Vagina (tissue), 2 donors: Measurements from ENCODE around the gene HYAL2. TPM values are rescaled to one million over a fixed set of nuclear protein-coding genes. Genes with fewer than 3 reads are reported as not detected.

Experiments
- DNase-seq, 2 donors: peaks; one replicate each; pipeline ENCODE4 v3.0.0-alpha.2; 2017; ENCODE audit errors: extremely low spot score in 2 of 2
- H3K27ac ChIP-seq: fragments of 200-600 bp; sonication (generic); one replicate; pipeline ENCODE4 v1.5.1; 2019
- H3K27me3 ChIP-seq: fragments of 200-600 bp; sonication (generic); one replicate; pipeline ENCODE4 v1.5.1; 2019
- H3K36me3 ChIP-seq, 2 donors: fragments of 200-600 bp; sonication (generic); one replicate each; pipeline ENCODE4 v1.5.1; 2017 to 2019
- H3K4me1 ChIP-seq: fragments of 200-600 bp; sonication (generic); one replicate; pipeline ENCODE4 v1.5.1; 2019
- H3K4me3 ChIP-seq, 2 donors: fragments of 200-600 bp; sonication (generic); 1 replicate in 1 of 2; 2 replicates in 1 of 2; pipeline ENCODE4 v1.5.1; 2016 to 2019
- H3K9me3 ChIP-seq: fragments of 200-600 bp; sonication (generic); one replicate; pipeline ENCODE4 v1.5.1; 2019
- POLR2A ChIP-seq, 2 donors: fragments of 450-650 bp; IDR thresholded peaks; one replicate each; pipeline ENCODE4 v1.6.1; 2017; ENCODE audit warnings: antibody characterized with exemption in 2 of 2, mild to moderate bottlenecking in 2 of 2, moderate library complexity in 2 of 2
- POLR2AphosphoS5 ChIP-seq, 2 donors: sonication (generic); formaldehyde crosslinking; IDR thresholded peaks; one replicate each; pipeline ENCODE4 v1.9.0; 2017; ENCODE audit warnings: antibody characterized with exemption in 2 of 2, mild to moderate bottlenecking in 2 of 2, low read depth in 1 of 2; ENCODE audit not compliant: insufficient read depth in 1 of 2
- intact Hi-C: fragments of 100-400 bp; cut with DNase I; formaldehyde crosslinking; loops from one replicate; pipeline ENCODE4 v1.15.1; 2023
- total RNA-seq: library from RNA; depleted of rRNA; stranded (reverse); fragments of >200 nt; gene quantifications from one replicate; pipeline ENCODE4 v1.2.3, GENCODE V29; 2016
- TF ChIP-seq, protein P1 (sequence below), 3 experiments: fragments of 450-650 bp in 2 of 3; fragments of 200-600 bp in 1 of 3; sonication (generic) in 1 of 3; IDR thresholded peaks; one replicate each; pipeline ENCODE4 v1.5.1; 2017 to 2019; ENCODE audit warnings: antibody characterized with exemption in 3 of 3, mild to moderate bottlenecking in 2 of 3, moderate library complexity in 2 of 3

HYAL2 gene
- total RNA-seq, 1 donor from 2014 or later = 173 TPM

DNA sequence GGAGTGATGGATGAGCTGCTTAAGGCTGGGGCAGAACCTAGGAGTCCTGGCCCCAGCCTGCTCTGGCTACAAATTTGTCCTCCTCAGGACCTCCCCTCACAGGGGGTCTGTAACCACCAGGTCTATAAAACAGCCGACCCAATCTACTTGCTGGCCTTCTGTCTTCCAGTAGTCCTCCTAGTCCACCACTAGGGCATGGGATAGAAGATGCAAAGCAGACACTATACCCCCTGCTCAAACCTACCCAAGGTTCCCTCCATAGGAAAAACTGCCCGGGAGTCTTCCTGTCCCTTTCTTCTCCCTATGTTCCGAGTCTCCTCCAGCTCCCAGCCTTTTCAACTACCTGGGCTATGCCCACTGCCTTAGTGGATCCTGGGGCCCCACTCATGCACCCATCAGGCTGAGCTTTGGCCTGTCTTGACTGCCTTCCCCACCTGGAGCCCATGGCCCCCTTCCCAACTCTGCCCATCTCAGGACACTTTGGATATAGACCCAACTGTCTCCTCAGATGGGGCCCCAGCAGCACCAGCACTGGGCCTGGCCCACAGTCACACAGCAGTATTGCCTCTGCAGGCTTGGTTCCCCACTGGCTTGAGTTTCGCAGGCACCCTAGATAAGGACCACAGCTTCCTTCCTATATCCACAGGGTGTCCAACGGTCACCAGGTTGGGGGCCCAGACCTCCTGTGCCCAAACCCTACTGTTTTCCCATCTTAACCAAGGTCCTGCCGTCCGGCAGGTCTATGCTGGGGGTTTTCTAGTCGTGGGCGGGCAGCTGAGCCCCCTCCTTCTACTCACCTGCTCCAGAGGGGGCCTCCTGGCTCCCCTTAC lies 24.4 kb downstream of the HYAL2 start:
- no peak for TF ChIP-seq POLR2A (IDR thresholded peaks at IDR 0.05)
- TF ChIP-seq POLR2AphosphoS5 (IDR thresholded peaks at IDR 0.05; ENCODE audit: insufficient read depth in 1 of 2, low read depth in 1 of 2) = no peak
- TF ChIP-seq, protein P1, sequence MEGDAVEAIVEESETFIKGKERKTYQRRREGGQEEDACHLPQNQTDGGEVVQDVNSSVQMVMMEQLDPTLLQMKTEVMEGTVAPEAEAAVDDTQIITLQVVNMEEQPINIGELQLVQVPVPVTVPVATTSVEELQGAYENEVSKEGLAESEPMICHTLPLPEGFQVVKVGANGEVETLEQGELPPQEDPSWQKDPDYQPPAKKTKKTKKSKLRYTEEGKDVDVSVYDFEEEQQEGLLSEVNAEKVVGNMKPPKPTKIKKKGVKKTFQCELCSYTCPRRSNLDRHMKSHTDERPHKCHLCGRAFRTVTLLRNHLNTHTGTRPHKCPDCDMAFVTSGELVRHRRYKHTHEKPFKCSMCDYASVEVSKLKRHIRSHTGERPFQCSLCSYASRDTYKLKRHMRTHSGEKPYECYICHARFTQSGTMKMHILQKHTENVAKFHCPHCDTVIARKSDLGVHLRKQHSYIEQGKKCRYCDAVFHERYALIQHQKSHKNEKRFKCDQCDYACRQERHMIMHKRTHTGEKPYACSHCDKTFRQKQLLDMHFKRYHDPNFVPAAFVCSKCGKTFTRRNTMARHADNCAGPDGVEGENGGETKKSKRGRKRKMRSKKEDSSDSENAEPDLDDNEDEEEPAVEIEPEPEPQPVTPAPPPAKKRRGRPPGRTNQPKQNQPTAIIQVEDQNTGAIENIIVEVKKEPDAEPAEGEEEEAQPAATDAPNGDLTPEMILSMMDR (IDR thresholded peaks at IDR 0.05) = no peak
- Histone ChIP-seq H3K27me3 (no peaks in the 10 kb centered on the region), H3K4me1 (peaks cover 51% of the 10 kb centered on the region), H3K36me3 (peaks cover 0 to 5% of the 10 kb centered on the region in 2 donors), H3K4me3 (peak overlapping the region; percentile 61 to 90), H3K9me3 (no peaks in the 10 kb centered on the region), H3K27ac (peak overlapping the region; percentile 83)
- intact Hi-C loops = loop anchor here (2.0 kb wide), 1 partner anchor 25 kb away; the partner anchor contains the start of gene HYAL2
- no peak for DNase-seq

DNA sequence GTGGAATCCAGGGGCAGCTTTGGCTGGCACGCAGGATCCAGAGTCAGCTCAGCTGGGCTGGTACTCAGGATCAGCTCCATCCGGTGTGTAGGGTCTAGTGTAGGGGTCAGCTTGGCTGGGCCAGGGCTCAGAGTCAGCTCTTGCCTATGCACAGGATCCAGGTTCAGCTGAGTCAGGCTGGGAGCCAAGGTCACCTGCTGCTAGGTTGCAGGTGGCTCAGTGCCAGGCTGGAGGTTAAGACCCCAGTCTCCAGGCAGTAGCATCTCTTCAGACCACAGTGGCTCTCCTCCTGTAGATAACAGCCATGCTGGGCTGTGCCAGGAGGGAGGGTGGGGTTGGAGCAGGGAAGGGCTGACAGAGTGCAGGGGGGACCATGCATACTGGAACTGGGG lies 25.2 kb downstream of the HYAL2 start:
- Histone ChIP-seq H3K4me3 (no peak overlapping the region), H3K9me3 (no peaks in the 10 kb centered on the region), H3K4me1 (peaks cover 49% of the 10 kb centered on the region), H3K27me3 (no peaks in the 10 kb centered on the region), H3K36me3 (peaks cover 0 to 5% of the 10 kb centered on the region in 2 donors), H3K27ac (peak overlapping the region; percentile 83)
- TF ChIP-seq, protein P1 (IDR thresholded peaks at IDR 0.05) = no peak
- TF ChIP-seq POLR2AphosphoS5 (IDR thresholded peaks at IDR 0.05; ENCODE audit: insufficient read depth in 1 of 2, low read depth in 1 of 2) = no peak
- no peak for TF ChIP-seq POLR2A (IDR thresholded peaks at IDR 0.05)
- intact Hi-C loops = no loop called here
- DNase-seq = no peak

DNA sequence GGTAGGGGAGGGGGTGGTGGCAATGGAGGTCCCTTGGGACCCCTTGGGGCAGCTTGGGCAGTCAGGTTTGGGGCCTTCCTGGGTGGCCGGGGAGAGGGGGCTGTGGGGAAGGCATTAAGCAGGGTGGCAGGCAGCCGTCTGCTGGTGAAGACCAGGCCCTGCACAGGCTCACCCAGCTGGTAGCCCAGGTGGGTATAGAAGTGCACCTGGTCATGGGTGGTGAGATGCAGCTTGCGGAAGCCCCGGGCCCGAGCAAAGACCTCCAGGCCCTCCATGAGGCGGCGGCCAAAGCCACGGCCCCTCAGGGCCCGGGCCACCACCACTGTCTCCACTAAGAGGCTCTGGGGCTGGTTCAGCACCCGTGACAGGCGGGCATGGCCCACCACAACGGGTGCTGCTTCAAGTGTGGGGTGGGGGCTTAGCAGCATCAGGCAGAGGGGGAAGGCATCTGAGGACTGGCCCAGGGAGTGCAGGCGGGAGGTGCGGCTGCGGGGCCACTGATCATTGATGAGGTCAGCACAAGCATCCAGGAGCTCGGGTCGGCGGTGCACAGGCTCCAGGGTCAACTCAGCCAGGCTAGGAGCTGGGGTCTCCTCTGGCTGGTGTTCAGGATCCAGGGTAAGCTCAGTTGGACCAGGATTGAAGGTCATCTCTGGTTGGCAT lies 25.7 kb downstream of the HYAL2 start:
- Histone ChIP-seq H3K27me3 (no peaks in the 10 kb centered on the region), H3K9me3 (no peaks in the 10 kb centered on the region), H3K4me1 (peaks cover 45% of the 10 kb centered on the region), H3K36me3 (peaks cover 0 to 5% of the 10 kb centered on the region in 2 donors), H3K4me3 (no peak overlapping the region), H3K27ac (no peak overlapping the region)
- DNase-seq = no peak
- intact Hi-C loops = no loop called here
- TF ChIP-seq POLR2AphosphoS5 (IDR thresholded peaks at IDR 0.05; ENCODE audit: insufficient read depth in 1 of 2, low read depth in 1 of 2) (no peak), POLR2A (IDR thresholded peaks at IDR 0.05) (no peak)
- TF ChIP-seq, protein P1 (IDR thresholded peaks at IDR 0.05) = no peak

DNA sequence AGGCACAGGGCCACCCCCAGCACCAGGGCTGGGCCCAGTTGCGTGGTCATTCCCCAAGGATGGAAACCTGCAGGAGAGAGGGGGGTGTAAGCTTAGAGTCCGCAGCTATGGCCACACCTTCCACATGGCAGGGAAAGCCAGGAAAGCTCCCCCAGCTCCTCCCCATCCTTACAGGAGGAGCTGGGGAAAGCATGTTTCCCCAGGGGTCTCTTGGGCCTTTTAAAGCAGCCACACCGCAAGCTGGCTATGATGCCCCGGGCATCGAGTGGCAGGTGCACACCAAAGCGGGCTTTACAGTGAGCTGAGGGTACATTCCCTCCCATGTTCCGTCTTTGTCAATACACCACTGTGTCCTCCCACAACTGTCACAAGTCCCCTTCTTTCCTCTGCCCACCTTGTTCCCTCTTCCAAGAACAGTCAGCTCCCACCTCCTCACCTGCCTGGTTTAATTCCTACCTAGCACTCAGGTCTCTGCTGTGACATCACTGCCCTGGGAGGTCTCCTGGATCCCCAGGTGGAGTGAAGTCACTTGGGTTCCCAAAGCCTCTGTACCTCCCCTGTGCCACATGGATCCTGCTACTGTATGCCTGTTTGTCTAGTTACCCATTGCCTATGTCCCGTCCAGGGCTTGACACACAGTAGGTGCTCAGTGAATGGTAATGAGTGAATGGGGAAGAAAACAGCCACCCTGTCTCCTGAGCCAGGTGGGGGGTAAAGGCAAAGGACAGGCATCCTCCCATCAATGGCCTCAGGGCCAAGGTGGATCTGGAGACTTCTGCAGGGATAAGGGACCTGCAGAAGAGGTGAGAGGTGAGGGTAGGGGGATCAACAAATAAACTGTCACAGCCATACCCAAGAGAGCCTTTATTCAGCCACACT lies 26.8 kb downstream of the HYAL2 start:
- Histone ChIP-seq H3K4me1 (peaks cover 50% of the 10 kb centered on the region), H3K36me3 (peaks cover 0 to 5% of the 10 kb centered on the region in 2 donors)

More for the DNA sequence above, 26.8 kb downstream of the HYAL2 start:
- no peak for DNase-seq
- TF ChIP-seq POLR2AphosphoS5 (IDR thresholded peaks at IDR 0.05; ENCODE audit: insufficient read depth in 1 of 2, low read depth in 1 of 2) (no peak), POLR2A (IDR thresholded peaks at IDR 0.05) (no peak)
- TF ChIP-seq, protein P1 (IDR thresholded peaks at IDR 0.05) = no peak
- no peaks in the 10 kb centered on the region for H3K9me3 ChIP-seq
- no peak overlapping the region for H3K27ac ChIP-seq
- H3K4me3 ChIP-seq = no peak overlapping the region
- H3K27me3 ChIP-seq = no peaks in the 10 kb centered on the region
- intact Hi-C loops = no loop called here
